ENCODE data around the gene TRIM14.

- TF ChIP-seq ZNF274 (IDR thresholded peaks at IDR 0.05; ENCODE audit: low read length) (no peak), ZNF274 (tag by site-specific recombination; IDR thresholded peaks at IDR 0.05; ENCODE audit: borderline replicate concordance) (no peak), ZNF2 (tag by site-specific recombination; IDR thresholded peaks at IDR 0.05) (no peak), ZNF350 (tag by site-specific recombination; IDR thresholded peaks at IDR 0.05) (no peak), CTCF (tag by site-specific recombination; IDR thresholded peaks at IDR 0.05) (no peak), ZFP37 (tag by site-specific recombination; IDR thresholded peaks at IDR 0.05) (no peak)
These were observed 17.2 kb downstream of the TRIM14 start for GRCh38 chr9:98101868-98102273.
